Progenitor cell of endocrine pancreas (in vitro differentiated cells): ENCODE measurements around the gene OR52E8. TPM values are rescaled to one million over a fixed set of nuclear protein-coding genes. Genes with fewer than 3 reads are reported as not detected.

Experiments used
- DNase-seq: peaks from one replicate; pipeline ENCODE4 v3.0.0; 2021; ENCODE audit warnings: low spot score; ENCODE audit not compliant: unreplicated experiment
- H3K27ac Mint-ChIP-seq: 2 replicates; pipeline ENCODE4 v1.8.0; 2021; ENCODE audit warnings: mild to moderate bottlenecking, moderate library complexity, mixed read lengths
- H3K27me3 Mint-ChIP-seq: 2 replicates; pipeline ENCODE4 v1.8.0; 2021; ENCODE audit warnings: mixed read lengths
- H3K36me3 Mint-ChIP-seq: 2 replicates; pipeline ENCODE4 v1.8.0; 2022; ENCODE audit warnings: mixed read lengths; ENCODE audit not compliant: insufficient read depth
- H3K4me1 Mint-ChIP-seq: 2 replicates; pipeline ENCODE4 v1.8.0; 2021; ENCODE audit warnings: low read depth, mixed read lengths
- H3K4me3 Mint-ChIP-seq: 2 replicates; pipeline ENCODE4 v1.8.0; 2021; ENCODE audit warnings: low read depth, mild to moderate bottlenecking, moderate library complexity, mixed read lengths
- H3K9me3 Mint-ChIP-seq: 2 replicates; pipeline ENCODE4 v1.8.0; 2021; ENCODE audit warnings: low read depth, mixed read lengths
- long read RNA-seq: library from polyadenylated mRNA; unstranded; transcript quantifications from one replicate; pipeline ENCODE4 v2.0.0, GENCODE V29; 2020
- total RNA-seq: library from RNA; stranded (reverse); gene quantifications from 2 replicates; pipeline ENCODE4 v1.2.1, GENCODE V29; 2021
- TF ChIP-seq, protein P1 (sequence below): fragments of 200-600 bp; sonication (generic); IDR thresholded peaks from one replicate; pipeline ENCODE4 v1.5.0; 2021; ENCODE audit warnings: antibody characterized with exemption, mild to moderate bottlenecking; ENCODE audit not compliant: unreplicated experiment

OR52E8 gene
- total RNA-seq, result not detected in 2 replicates
- long read RNA-seq, result 0 reads

GRCh38 chr11:5857590-5857989 lies at the start of gene OR52E8:
OR52E8 (minus strand) TSS chr11:5857690; CDS start chr11:5857690, 0 bp downstream.
- Mint-ChIP-seq H3K4me3 (no peak within 1 kb of the TSS), H3K27me3 (peaks cover 21% of the 10 kb centered on the region), H3K4me1 (no peaks in the 10 kb centered on the region), H3K36me3 (no peaks in the 10 kb centered on the region), H3K9me3 (peaks cover 8% of the 10 kb centered on the region), H3K27ac (no peak within 1 kb of the TSS)
- no peak for DNase-seq
- TF ChIP-seq, protein P1, sequence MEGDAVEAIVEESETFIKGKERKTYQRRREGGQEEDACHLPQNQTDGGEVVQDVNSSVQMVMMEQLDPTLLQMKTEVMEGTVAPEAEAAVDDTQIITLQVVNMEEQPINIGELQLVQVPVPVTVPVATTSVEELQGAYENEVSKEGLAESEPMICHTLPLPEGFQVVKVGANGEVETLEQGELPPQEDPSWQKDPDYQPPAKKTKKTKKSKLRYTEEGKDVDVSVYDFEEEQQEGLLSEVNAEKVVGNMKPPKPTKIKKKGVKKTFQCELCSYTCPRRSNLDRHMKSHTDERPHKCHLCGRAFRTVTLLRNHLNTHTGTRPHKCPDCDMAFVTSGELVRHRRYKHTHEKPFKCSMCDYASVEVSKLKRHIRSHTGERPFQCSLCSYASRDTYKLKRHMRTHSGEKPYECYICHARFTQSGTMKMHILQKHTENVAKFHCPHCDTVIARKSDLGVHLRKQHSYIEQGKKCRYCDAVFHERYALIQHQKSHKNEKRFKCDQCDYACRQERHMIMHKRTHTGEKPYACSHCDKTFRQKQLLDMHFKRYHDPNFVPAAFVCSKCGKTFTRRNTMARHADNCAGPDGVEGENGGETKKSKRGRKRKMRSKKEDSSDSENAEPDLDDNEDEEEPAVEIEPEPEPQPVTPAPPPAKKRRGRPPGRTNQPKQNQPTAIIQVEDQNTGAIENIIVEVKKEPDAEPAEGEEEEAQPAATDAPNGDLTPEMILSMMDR, result no peak

GRCh38 chr11:5899534-5899933 lies 42.0 kb upstream of the OR52E8 start:
- no peak for DNase-seq
- Mint-ChIP-seq H3K4me3 (no peak overlapping the region), H3K27ac (no peak overlapping the region), H3K9me3 (no peaks in the 10 kb centered on the region), H3K36me3 (no peaks in the 10 kb centered on the region), H3K27me3 (no peaks in the 10 kb centered on the region), H3K4me1 (no peaks in the 10 kb centered on the region)
- TF ChIP-seq, protein P1, result no peak

DNA sequence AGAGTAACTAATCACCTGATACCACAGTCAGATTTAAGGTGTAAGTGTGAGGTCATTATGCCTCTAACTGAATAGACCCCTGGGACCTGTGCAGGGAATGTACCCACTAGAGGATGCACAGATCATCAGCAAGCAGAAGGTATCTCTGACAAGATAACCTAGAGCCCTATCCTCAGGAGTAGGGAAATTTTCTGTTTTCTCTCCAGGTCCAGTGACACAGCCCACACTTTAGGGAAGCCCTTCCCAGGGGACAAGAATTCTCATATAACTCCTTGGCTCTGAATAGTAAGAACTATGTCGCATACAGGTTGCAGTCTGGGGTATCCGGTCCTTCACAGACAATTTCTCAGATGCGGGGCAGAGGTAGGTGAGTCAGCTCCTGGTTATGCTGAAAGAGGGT lies 35.4 kb upstream of the OR52E8 start, which contains the start of gene OR52E5:
Gene OR52E5, plus strand, starts transcription at position 301 of the 400 bp plus-strand sequence. CDS start 7,569 bp downstream, outside the sequence.
- no peak within 1 kb of the TSS for H3K4me3 Mint-ChIP-seq
- TF ChIP-seq, protein P1, result no peak
- no peaks in the 10 kb centered on the region for H3K4me1 Mint-ChIP-seq
- no peak for DNase-seq
- H3K27ac Mint-ChIP-seq, result no peak within 1 kb of the TSS
- H3K27me3 Mint-ChIP-seq, result peaks cover 6% of the 10 kb centered on the region
- H3K36me3 Mint-ChIP-seq, result no peaks in the 10 kb centered on the region
- H3K9me3 Mint-ChIP-seq, result no peaks in the 10 kb centered on the region

DNA sequence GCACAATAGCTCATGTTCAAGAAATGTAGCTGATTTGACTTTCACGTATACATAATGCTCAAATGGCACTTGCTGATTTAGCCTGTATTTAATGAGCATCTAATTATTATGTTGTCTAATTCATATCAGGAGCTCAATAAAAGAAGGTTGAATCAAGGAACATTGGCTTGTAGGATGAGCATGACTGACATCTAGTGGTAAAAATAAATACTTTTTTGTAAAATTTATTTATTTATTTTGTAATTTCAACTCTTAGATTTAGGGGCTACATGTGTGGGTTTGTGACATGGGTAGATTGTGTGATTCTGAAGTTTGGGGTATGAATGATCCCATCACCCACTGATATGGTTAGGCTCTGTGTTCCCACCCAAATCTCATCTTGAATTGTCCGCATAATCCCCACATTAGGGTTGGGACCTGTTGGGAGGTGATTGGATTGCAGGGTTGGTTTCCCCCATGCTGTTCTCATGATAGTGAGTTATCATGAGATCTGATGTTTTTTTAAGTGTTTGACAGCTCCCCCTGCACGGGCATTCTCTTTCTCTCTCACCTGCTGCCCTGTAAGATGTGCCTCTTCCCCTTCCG lies 33.8 kb upstream of the OR52E8 start:
- DNase-seq, result no peak
- no peaks in the 10 kb centered on the region for H3K36me3 Mint-ChIP-seq
- no peaks in the 10 kb centered on the region for H3K9me3 Mint-ChIP-seq
- no peaks in the 10 kb centered on the region for H3K4me1 Mint-ChIP-seq
- no peak overlapping the region for H3K27ac Mint-ChIP-seq
- H3K4me3 Mint-ChIP-seq, result no peak overlapping the region
- peaks cover 6% of the 10 kb centered on the region for H3K27me3 Mint-ChIP-seq
- TF ChIP-seq, protein P1, result peak; percentile 62

- Mint-ChIP-seq H3K9me3 (no peaks in the 10 kb centered on the region), H3K36me3 (no peaks in the 10 kb centered on the region), H3K4me3 (no peak overlapping the region), H3K4me1 (no peaks in the 10 kb centered on the region), H3K27ac (no peak overlapping the region), H3K27me3 (peaks cover under 1% of the 10 kb centered on the region)
- TF ChIP-seq, protein P1, result no peak
- no peak for DNase-seq
Observed at GRCh38 chr11:5887661-5888060, 30.2 kb upstream of the OR52E8 start.
